ENCODE data around the gene C1orf35. TPM values are rescaled to one million over a fixed set of nuclear protein-coding genes. Genes with fewer than 3 reads are reported as not detected.
A peak's percentile ranks its signal among the peaks of the same experiment; 100 is the strongest.

Gene C1orf35
- total RNA-seq, 1 experiment from 2014 or later: 10.4 TPM

DNA sequence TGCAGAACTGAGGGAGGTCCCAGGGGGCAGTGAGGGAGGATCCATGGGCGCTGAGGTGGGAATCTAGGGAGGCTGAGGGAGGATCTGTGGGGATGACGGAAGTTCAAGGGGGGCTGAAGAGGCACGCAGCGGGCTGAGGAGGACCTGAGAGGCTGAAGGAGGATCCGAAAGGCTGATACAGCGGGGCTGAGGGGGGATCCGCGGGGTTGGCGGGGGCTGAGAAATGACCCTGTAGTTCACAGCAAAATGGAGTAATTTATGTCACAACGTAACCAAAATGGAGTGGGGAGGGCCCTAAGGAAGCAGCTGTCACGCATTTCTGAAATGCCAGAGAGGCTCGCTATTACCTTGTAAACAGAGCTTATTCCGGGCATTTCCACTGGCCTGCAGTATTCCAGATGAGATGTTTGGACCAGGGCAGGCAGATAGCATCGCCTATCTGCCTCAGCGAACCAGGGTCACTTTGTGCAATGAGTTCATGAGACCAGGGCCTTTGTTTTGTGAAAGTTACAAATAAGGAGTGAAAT lies 6.9 kb upstream of the C1orf35 start:
- H3K4me3 ChIP-seq (ENCODE audit: low read length): peak overlapping the region; percentile 87
- no peaks in the 10 kb centered on the region for H4K20me1 ChIP-seq (ENCODE audit: insufficient read depth, low read depth, low read length)
- H3K36me3 ChIP-seq (ENCODE audit: insufficient read depth, low read length): peaks cover 9% of the 10 kb centered on the region; the same call in 1 of the 2 replicates
- peak overlapping the region; percentile 52; the same call in 1 of the 2 replicates for H2AFZ ChIP-seq (ENCODE audit: low read length)
- DNase-seq: no peak
- H3K27me3 ChIP-seq (ENCODE audit: low read length): no peaks in the 10 kb centered on the region
- peak overlapping the region; percentile 87 for H3K4me2 ChIP-seq (ENCODE audit: low read depth, low read length, poor library complexity, severe bottlenecking)
- H3K79me2 ChIP-seq (ENCODE audit: low read length): peaks cover 27% of the 10 kb centered on the region
- H3K9ac ChIP-seq (ENCODE audit: low read length): peak overlapping the region; percentile 84
- no peaks in the 10 kb centered on the region for H3K9me2 ChIP-seq (replicated peaks; ENCODE audit: insufficient read depth, low read length)
- peaks cover 19% of the 10 kb centered on the region for H3K4me1 ChIP-seq (ENCODE audit: low read length)
- H3K9me3 ChIP-seq (ENCODE audit: low read length): no peaks in the 10 kb centered on the region
- H3K27ac ChIP-seq (ENCODE audit: low read length): peak overlapping the region; percentile 19; the same call in 1 of the 2 replicates

DNA sequence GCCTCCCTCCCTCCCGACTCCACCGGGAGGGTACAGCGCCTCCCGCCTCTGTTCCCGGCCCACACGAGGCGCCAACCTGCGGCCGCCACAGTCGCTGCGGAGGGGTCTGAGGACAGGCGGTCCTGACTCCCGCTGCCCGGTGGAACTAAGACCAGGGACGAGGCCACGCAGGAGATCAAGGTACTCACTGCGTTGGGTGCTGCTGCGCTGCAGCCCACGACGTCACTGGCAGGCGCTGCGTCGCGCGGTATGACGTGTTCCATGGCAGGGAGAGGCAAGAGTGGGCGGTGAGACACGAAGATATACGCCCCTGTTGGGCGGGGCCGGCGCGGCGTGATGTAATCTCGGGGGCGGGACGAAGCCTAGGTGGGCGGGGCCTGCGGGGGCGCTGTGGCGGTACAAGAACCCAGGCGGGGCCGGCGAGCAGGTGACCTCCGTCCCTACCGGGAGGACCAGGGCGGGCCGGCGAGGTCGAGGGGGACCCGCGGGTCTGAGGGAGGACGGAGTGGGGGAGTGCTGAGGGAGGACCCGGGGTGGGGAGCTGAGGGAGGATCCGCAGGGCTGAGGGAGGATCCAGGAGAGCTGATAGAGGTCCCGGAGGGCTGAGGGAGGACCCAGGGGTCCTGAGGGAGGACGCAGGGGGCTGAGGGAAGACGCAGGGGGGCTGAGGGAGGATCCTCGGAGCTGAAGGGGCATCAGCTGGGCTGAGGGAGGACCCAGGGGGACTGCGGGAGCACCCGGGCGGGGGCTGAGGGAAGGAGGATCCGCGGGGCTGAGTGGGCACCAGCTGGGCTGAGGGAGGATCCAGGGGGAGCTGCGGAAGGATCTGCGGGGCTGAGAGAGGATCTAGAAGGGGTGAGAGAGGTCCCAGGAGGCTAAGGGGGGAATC lies 6.2 kb upstream of the C1orf35 start, which contains the start of gene MRPL55:
Gene MRPL55, minus strand, starts transcription at position 227 of the 889 bp plus-strand sequence. CDS start 1,039 bp downstream, outside the sequence.
- DNase-seq: peak; percentile 98
- Histone ChIP-seq H3K27me3 (ENCODE audit: low read length) (no peaks in the 10 kb centered on the region), H3K9me3 (ENCODE audit: low read length) (no peaks in the 10 kb centered on the region), H3K4me3 (ENCODE audit: low read length) (peak within 1 kb of the TSS; percentile 87), H3K27ac (ENCODE audit: low read length) (peak within 1 kb of the TSS; percentile 19; the same call in 1 of the 2 replicates), H2AFZ (ENCODE audit: low read length) (peak within 1 kb of the TSS; percentile 52; the same call in 1 of the 2 replicates), H3K79me2 (ENCODE audit: low read length) (peaks cover 26% of the 10 kb centered on the region), H3K36me3 (ENCODE audit: insufficient read depth, low read length) (peaks cover 9% of the 10 kb centered on the region; the same call in 1 of the 2 replicates), H3K4me1 (ENCODE audit: low read length) (peaks cover 24% of the 10 kb centered on the region), H3K9me2 (replicated peaks; ENCODE audit: insufficient read depth, low read length) (no peaks in the 10 kb centered on the region), H3K9ac (ENCODE audit: low read length) (peak within 1 kb of the TSS; percentile 87), H4K20me1 (ENCODE audit: insufficient read depth, low read depth, low read length) (no peaks in the 10 kb centered on the region), H3K4me2 (ENCODE audit: low read depth, low read length, poor library complexity, severe bottlenecking) (peak within 1 kb of the TSS; percentile 90)

GRCh38 chr1:228108742-228109072 lies 5.6 kb upstream of the C1orf35 start:
- Histone ChIP-seq H3K4me1 (ENCODE audit: low read length) (peaks cover 30% of the 10 kb centered on the region), H3K36me3 (ENCODE audit: insufficient read depth, low read length) (peaks cover 9% of the 10 kb centered on the region; the same call in 1 of the 2 replicates), H3K9me3 (ENCODE audit: low read length) (no peaks in the 10 kb centered on the region), H3K79me2 (ENCODE audit: low read length) (peaks cover 26% of the 10 kb centered on the region), H3K27ac (ENCODE audit: low read length) (no peak overlapping the region), H4K20me1 (ENCODE audit: insufficient read depth, low read depth, low read length) (no peaks in the 10 kb centered on the region), H3K4me3 (ENCODE audit: low read length) (peak overlapping the region; percentile 87), H2AFZ (ENCODE audit: low read length) (no peak overlapping the region), H3K4me2 (ENCODE audit: low read depth, low read length, poor library complexity, severe bottlenecking) (peak overlapping the region; percentile 90), H3K9ac (ENCODE audit: low read length) (peak overlapping the region; percentile 87), H3K9me2 (replicated peaks; ENCODE audit: insufficient read depth, low read length) (no peaks in the 10 kb centered on the region), H3K27me3 (ENCODE audit: low read length) (no peaks in the 10 kb centered on the region)
- peak; percentile 55 for DNase-seq

DNA sequence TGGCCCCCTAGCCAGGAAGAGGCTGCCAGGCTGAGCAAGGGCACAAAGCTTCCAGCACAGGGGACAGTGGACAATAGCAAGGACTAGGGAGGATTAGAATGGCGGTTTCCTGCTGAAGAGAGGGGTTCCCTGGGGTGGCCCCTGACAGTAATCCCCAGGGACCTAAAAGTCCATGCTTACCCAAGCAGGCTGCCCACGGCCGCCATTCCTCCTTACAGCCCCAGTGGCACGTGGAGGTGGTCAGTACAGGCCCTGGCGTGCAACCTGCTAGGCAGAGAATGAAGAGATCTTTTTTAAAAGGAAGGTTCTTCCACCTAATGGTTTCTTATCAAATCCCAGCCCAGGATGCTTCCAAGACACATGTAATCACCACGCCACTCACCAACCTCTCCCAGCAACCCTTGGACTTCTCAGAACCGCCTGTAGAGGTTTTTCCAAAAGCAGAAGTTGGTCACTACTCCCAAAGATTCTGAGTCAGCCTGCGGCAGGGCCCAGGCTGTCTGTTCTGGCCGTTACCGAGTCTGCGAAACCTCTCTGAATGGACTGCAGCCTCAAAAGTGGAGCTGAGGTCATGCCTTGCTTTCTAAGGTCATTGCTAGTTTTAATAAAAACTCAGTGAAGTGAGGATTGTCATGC lies 5.0 kb upstream of the C1orf35 start:
- Histone ChIP-seq H3K4me2 (ENCODE audit: low read depth, low read length, poor library complexity, severe bottlenecking) (peak overlapping the region; percentile 90), H3K4me3 (ENCODE audit: low read length) (peak overlapping the region; percentile 87), H3K9me2 (replicated peaks; ENCODE audit: insufficient read depth, low read length) (no peaks in the 10 kb centered on the region), H3K27ac (ENCODE audit: low read length) (no peak overlapping the region), H3K27me3 (ENCODE audit: low read length) (no peaks in the 10 kb centered on the region), H3K9me3 (ENCODE audit: low read length) (no peaks in the 10 kb centered on the region), H3K4me1 (ENCODE audit: low read length) (peaks cover 34% of the 10 kb centered on the region), H3K9ac (ENCODE audit: low read length) (peak overlapping the region; percentile 87), H3K36me3 (ENCODE audit: insufficient read depth, low read length) (peaks cover 9% of the 10 kb centered on the region; the same call in 1 of the 2 replicates), H4K20me1 (ENCODE audit: insufficient read depth, low read depth, low read length) (no peaks in the 10 kb centered on the region), H3K79me2 (ENCODE audit: low read length) (peaks cover 26% of the 10 kb centered on the region), H2AFZ (ENCODE audit: low read length) (no peak overlapping the region)
- no peak for DNase-seq

GRCh38 chr1:228107636-228108035 lies 4.5 kb upstream of the C1orf35 start:
- no peaks in the 10 kb centered on the region for H3K27me3 ChIP-seq (ENCODE audit: low read length)
- H3K36me3 ChIP-seq (ENCODE audit: insufficient read depth, low read length): peaks cover 9% of the 10 kb centered on the region; the same call in 1 of the 2 replicates
- no peaks in the 10 kb centered on the region for H4K20me1 ChIP-seq (ENCODE audit: insufficient read depth, low read depth, low read length)
- peaks cover 34% of the 10 kb centered on the region for H3K4me1 ChIP-seq (ENCODE audit: low read length)
- H3K79me2 ChIP-seq (ENCODE audit: low read length): peaks cover 29% of the 10 kb centered on the region
- H3K9ac ChIP-seq (ENCODE audit: low read length): peak overlapping the region; percentile 87
- no peak overlapping the region for H2AFZ ChIP-seq (ENCODE audit: low read length)
- H3K27ac ChIP-seq (ENCODE audit: low read length): no peak overlapping the region
- peak overlapping the region; percentile 87 for H3K4me3 ChIP-seq (ENCODE audit: low read length)
- H3K9me3 ChIP-seq (ENCODE audit: low read length): no peaks in the 10 kb centered on the region
- no peaks in the 10 kb centered on the region for H3K9me2 ChIP-seq (replicated peaks; ENCODE audit: insufficient read depth, low read length)
- peak overlapping the region; percentile 90 for H3K4me2 ChIP-seq (ENCODE audit: low read depth, low read length, poor library complexity, severe bottlenecking)
- no peak for DNase-seq

DNA sequence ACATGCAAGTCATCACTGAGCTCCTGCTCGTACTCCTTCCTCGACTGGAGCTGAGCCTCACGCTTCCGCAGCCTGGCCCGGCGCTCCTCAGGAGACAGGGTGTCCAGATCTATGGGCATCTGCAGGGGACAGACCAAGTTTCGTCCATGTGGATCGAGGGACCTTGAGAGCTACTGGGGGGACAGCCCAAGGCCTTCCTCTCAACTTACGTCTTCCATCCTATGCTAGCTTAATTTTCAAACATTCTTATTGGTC lies 3.6 kb upstream of the C1orf35 start:
- Histone ChIP-seq H2AFZ (ENCODE audit: low read length) (no peak overlapping the region), H4K20me1 (ENCODE audit: insufficient read depth, low read depth, low read length) (0 out of 2 replicates have a peak, but pooled peaks cover 4% of the 10 kb centered on the region), H3K9me3 (ENCODE audit: low read length) (no peaks in the 10 kb centered on the region), H3K36me3 (ENCODE audit: insufficient read depth, low read length) (0 out of 2 replicates have a peak, but pooled peaks cover 9% of the 10 kb centered on the region), H3K4me2 (ENCODE audit: low read depth, low read length, poor library complexity, severe bottlenecking) (no peak overlapping the region), H3K9me2 (replicated peaks; ENCODE audit: insufficient read depth, low read length) (no peaks in the 10 kb centered on the region), H3K79me2 (ENCODE audit: low read length) (peaks cover 38% of the 10 kb centered on the region), H3K9ac (ENCODE audit: low read length) (no peak overlapping the region), H3K4me1 (ENCODE audit: low read length) (peaks cover 37% of the 10 kb centered on the region), H3K4me3 (ENCODE audit: low read length) (no peak overlapping the region), H3K27ac (ENCODE audit: low read length) (no peak overlapping the region), H3K27me3 (ENCODE audit: low read length) (no peaks in the 10 kb centered on the region)
- DNase-seq: no peak

GRCh38 chr1:228105996-228106799 lies 3.1 kb upstream of the C1orf35 start:
- Histone ChIP-seq H3K9ac (ENCODE audit: low read length) (no peak overlapping the region), H3K79me2 (ENCODE audit: low read length) (peaks cover 43% of the 10 kb centered on the region), H3K27me3 (ENCODE audit: low read length) (no peaks in the 10 kb centered on the region), H4K20me1 (ENCODE audit: insufficient read depth, low read depth, low read length) (peaks cover 9% of the 10 kb centered on the region; the same call in 1 of the 2 replicates), H3K9me2 (replicated peaks; ENCODE audit: insufficient read depth, low read length) (no peaks in the 10 kb centered on the region), H3K4me2 (ENCODE audit: low read depth, low read length, poor library complexity, severe bottlenecking) (no peak overlapping the region), H3K4me3 (ENCODE audit: low read length) (no peak overlapping the region), H2AFZ (ENCODE audit: low read length) (no peak overlapping the region), H3K27ac (ENCODE audit: low read length) (no peak overlapping the region), H3K9me3 (ENCODE audit: low read length) (no peaks in the 10 kb centered on the region), H3K4me1 (ENCODE audit: low read length) (peaks cover 42% of the 10 kb centered on the region), H3K36me3 (ENCODE audit: insufficient read depth, low read length) (0 out of 2 replicates have a peak, but pooled peaks cover 9% of the 10 kb centered on the region)
- DNase-seq: peak; percentile 39

All from Karpas-422 (cell line).